Muscle of leg (tissue), 11 donors: ENCODE results near the gene MOB3A. TPM values are rescaled to one million over a fixed set of nuclear protein-coding genes. Genes with fewer than 3 reads are reported as not detected.

Experiments
- DNase-seq: peaks from one replicate; pipeline ENCODE4 v3.0.0; 2013
- H3K27ac ChIP-seq: one replicate; pipeline ENCODE4 v1.5.1; 2013; ENCODE audit warnings: mild to moderate bottlenecking, low read length, control low read depth
- H3K27me3 ChIP-seq: one replicate; pipeline ENCODE4 v1.6.1; 2013; ENCODE audit warnings: low read length; ENCODE audit not compliant: control insufficient read depth, insufficient read depth
- H3K36me3 ChIP-seq: one replicate; pipeline ENCODE4 v1.6.1; 2013; ENCODE audit warnings: low read length; ENCODE audit not compliant: control insufficient read depth, insufficient read depth
- H3K4me1 ChIP-seq: one replicate; pipeline ENCODE4 v1.6.1; 2013; ENCODE audit warnings: low read length; ENCODE audit not compliant: control insufficient read depth, insufficient read depth
- H3K4me3 ChIP-seq: one replicate; pipeline ENCODE4 v1.5.1; 2013; ENCODE audit warnings: low read length, control low read depth
- H3K9me3 ChIP-seq: replicated peaks from 2 replicates; pipeline ENCODE4 v1.6.1; 2013; ENCODE audit warnings: low read depth, low read length; ENCODE audit not compliant: control insufficient read depth
- WGBS: methylation state at CpG from one replicate; pipeline ENCODE4 v1.1.5; 2013; ENCODE audit warnings: missing lambda C conversion rate; ENCODE audit not compliant: insufficient coverage; 5-methylcytosine and 5-hydroxymethylcytosine counted together
- polyA plus RNA-seq, 8 donors: library from polyadenylated mRNA; unstranded; fragments of 120-200 nt; gene quantifications; one replicate each; pipeline versions ENCODE4 v1.2.1 to v1.2.3, GENCODE V29; 2013; ENCODE audit warnings: inconsistent platforms in 1 of 8, low replicate concordance in 1 of 8; ENCODE audit not compliant: insufficient read length in 8 of 8, insufficient read depth in 1 of 8
- total RNA-seq: library from RNA; stranded (reverse); fragments of 120-200 nt; gene quantifications from one replicate; pipeline ENCODE4 v1.2.4, GENCODE V29; 2013

Gene MOB3A
- total and polyA plus RNA-seq, 9 donors = 7.4 to 22.1 (median 17.2) TPM

DNA sequence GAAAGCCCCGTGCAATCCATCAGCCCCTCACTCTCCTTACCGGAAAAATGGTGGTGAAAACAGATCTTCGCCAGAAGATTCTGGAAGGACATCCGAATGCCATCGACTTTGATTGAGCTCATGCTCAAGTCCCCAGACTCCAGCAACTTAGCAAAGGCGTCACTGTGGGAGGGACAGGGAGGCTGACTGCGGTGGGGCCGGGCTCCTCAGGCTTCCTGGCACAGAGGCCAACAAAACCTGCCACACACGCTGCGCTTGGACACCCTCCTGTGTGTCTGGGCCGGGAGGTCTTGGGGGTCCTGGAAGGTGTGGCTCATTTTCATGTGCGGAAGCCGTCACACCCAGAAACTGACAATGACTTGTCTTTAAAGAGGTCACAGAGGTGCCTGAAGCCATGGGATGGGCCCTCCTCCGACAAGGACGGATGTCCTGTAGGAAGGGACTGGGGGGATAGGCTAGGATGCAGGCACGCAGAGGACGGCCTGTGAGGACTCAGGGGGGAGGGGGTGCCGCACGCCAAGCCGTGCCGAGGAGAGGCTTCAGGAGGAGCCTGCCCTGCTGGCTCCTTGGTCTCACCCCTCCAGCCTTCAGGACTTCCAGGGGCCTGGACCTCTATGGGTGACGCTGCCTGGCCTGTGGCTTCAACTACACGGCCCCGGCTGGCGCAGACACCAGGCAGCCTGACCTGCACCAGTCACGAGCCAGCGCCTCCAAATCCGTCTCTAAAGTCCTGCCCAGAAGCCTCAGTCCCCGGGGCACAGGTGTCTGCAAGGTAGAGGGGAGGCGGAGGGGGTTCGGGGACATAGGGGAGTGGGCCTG, 13.1 kb upstream of the MOB3A start:
- Histone ChIP-seq H3K36me3 (peaks cover 95% of the 10 kb centered on the region), H3K4me1 (no peaks in the 10 kb centered on the region), H3K27ac (no peak overlapping the region), H3K4me3 (no peak overlapping the region), H3K9me3 (no peaks in the 10 kb centered on the region), H3K27me3 (no peaks in the 10 kb centered on the region)
- no peak for DNase-seq
- 86% methylated on average over 27 of the region's 31 CpGs for WGBS

DNA sequence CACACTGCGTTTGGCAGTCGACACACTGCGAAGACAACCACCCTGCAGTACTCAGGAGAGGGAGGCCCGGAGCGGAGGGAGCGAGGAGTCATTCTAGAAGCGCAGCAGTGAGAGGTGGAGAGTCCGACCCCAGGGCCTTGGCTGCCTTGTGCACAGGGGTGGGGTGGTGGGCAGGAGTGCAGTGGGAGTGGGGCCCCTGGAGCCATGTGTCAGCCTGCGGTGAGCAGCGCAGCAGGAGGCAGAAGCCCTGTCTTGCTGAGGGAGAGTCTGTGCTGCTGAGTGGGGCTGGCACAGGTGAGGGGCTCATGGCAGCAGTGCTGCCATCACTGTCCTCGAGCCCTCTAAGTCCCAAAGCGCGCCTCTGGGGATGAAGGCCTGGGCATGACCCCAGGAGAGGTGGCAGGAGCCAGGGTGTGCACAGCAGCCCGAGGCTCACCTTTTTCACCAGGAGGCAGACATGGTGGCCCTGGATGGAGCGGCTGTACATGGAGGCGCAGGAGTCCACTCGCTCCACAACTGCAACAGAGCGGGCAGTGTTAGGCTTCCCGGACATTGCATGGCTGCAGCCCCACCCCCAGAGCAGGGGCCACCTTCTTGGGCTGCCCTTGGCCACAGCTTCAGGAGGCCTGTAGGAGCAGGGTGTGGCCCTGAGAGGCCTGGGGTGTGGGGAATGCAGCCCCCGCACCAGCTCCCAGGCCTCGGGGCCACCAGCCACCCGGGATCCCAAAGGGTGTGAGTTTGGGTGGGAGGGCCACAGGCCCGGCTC, 12.3 kb upstream of the MOB3A start:
- H3K36me3 ChIP-seq = peaks cover 94% of the 10 kb centered on the region
- WGBS = 94% methylated on average over 13 of the region's 23 CpGs
- H3K9me3 ChIP-seq = no peaks in the 10 kb centered on the region
- DNase-seq = no peak
- H3K4me3 ChIP-seq = no peak overlapping the region
- H3K4me1 ChIP-seq = no peaks in the 10 kb centered on the region
- no peak overlapping the region for H3K27ac ChIP-seq
- H3K27me3 ChIP-seq = no peaks in the 10 kb centered on the region

DNA sequence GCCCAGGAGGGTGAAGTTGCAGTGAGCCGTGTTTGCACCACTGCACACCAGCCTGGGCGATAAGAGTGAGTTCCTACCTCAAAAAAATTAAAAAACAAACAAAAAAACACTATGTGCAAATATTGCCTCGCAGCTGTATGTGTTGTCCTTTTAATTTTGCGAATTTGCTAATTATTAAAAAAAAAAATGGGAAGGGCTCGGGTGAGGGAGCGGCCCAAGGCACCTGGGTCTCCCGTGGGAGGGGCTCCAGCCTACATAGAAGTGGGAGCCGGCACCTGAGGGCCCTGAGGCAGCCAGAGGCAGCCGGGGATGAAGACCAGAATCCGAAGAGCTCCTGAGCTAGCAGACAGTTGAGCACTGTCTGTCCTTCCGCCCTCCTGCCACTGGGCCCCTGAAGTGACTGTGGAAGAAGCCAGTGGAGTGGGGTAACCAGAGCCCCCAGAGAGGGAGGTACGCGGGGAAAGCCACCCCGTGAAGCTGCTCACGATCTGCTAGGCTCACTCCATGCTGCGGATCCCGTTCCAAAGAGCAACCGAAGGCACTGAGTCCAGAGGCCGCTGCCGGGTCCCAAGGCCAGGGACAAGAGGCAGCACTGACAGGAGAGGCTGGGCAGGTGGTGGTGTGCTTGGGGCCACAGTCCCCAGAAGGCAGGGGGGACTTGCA, 7.0 kb upstream of the MOB3A start:
- Histone ChIP-seq H3K9me3 (no peaks in the 10 kb centered on the region), H3K27me3 (no peaks in the 10 kb centered on the region), H3K4me1 (no peaks in the 10 kb centered on the region), H3K27ac (no peak overlapping the region), H3K36me3 (peaks cover 82% of the 10 kb centered on the region), H3K4me3 (no peak overlapping the region)
- no peak for DNase-seq
- WGBS = 90% methylated on average over 11 of the region's 20 CpGs

DNA sequence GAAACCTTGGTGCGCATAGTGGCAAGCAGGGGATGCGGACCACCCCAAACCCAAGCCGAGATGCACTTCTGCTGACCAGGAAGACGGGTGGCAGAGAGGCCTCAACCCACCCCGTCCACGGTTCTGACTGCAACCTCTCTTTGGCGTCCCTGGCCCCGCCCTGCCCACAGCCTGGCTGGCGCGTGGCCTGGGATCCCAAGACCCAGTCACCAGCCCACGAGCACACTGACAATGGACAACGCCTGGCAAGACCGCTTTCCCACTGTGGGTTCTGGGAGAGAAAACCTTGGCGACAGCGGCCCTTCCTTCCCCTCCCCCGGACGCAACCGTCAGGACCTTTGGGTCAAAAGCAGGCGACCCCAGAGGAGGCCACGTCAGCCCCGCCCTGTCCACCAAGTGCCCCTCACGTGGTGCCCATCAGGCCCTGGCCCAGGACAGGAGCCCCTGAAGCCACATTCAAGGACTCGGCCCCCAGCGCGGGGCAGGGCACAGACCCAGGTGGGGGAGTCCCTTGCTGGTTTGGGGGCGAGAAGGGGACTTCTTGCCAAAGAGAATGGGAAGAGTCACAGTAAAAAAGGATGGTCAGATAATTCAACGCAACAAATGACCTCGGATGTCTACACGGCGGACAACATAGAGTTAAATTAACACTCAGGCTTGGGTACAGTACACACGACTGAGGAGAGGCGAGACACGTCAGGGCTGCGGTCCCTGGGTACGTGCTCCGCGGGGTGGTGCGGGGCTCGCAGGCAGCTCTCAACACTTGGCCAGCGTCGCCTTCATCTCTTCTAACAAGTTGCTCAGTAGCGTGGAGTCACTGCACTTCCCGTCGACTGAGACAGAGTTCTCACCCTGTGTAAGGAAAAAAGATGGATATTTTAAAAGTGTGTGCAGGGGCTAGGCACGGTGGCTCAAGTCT, 5.5 kb upstream of the MOB3A start:
- no peak overlapping the region for H3K4me3 ChIP-seq
- whole genome bisulfite sequencing = 86% methylated on average over 44 of the region's 45 CpGs
- no peaks in the 10 kb centered on the region for H3K9me3 ChIP-seq
- H3K36me3 ChIP-seq = peaks cover 71% of the 10 kb centered on the region
- no peaks in the 10 kb centered on the region for H3K27me3 ChIP-seq
- peaks cover 11% of the 10 kb centered on the region for H3K4me1 ChIP-seq
- no peak for DNase-seq
- H3K27ac ChIP-seq = no peak overlapping the region

DNA sequence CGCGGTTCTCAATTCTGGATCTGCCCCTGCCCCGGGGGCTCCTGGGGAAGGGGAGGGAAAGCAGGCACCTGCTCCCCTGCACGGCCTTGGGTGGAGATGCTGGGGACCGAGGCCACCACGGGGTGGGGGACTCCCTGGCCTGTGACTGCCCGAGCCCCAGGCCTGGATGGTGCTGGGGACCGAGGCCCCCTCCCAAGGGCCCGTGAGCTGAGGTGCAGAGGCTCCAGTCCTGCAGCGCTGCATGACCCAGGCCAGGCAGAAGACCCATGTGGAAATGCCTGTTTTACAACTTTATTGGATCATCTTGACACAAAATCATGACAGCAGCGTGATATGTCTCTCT, 4.6 kb upstream of the MOB3A start:
- Histone ChIP-seq H3K4me3 (no peak overlapping the region), H3K36me3 (peaks cover 61% of the 10 kb centered on the region), H3K27me3 (no peaks in the 10 kb centered on the region), H3K4me1 (peaks cover 13% of the 10 kb centered on the region), H3K27ac (no peak overlapping the region), H3K9me3 (no peaks in the 10 kb centered on the region)
- WGBS = 83% methylated on average over 5 of the region's 11 CpGs
- DNase-seq = no peak

DNA sequence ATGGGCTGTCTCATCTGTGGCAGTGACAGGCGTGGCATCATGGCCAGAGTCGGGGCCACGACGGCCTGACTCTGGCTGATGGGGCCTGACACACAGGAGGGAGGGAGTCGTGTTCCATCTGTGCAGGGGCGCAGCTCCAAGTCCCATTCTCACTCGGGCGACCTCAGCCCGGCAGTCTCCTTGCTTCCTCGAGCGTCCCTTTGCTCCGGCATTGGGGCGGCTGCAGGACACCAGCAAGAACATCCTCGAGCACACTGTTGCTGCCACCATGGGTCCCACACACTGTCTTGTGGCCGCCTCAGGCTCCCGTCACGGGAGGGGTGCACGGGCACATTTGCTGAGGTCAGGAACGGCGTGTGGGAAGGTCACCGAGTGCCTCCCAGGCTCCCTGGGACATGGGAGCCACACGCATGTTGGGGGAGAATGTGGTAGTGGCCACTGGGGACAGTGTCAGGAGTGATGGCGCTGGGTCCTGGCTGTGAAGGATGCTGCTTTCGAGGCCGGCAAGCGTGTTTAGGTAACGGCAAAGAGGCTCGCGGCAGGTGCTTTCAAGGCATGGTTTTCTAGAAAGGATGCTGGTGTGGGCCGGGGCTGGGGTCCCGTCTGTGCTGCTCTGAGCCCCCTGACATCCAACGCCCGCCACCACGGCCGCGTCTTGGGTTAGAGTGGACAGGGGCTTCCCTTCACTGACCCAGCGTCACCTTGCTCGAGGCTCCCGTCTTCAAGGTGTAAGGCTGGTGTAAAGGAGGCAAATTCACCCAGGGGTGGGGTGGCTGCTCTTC, 4.0 kb upstream of the MOB3A start:
- no peaks in the 10 kb centered on the region for H3K27me3 ChIP-seq
- H3K4me1 ChIP-seq = peaks cover 18% of the 10 kb centered on the region
- no peaks in the 10 kb centered on the region for H3K9me3 ChIP-seq
- no peak for DNase-seq
- 78% methylated on average over 36 of the region's 39 CpGs for WGBS
- H3K36me3 ChIP-seq = peaks cover 55% of the 10 kb centered on the region
- no peak overlapping the region for H3K4me3 ChIP-seq
- H3K27ac ChIP-seq = no peak overlapping the region

DNA sequence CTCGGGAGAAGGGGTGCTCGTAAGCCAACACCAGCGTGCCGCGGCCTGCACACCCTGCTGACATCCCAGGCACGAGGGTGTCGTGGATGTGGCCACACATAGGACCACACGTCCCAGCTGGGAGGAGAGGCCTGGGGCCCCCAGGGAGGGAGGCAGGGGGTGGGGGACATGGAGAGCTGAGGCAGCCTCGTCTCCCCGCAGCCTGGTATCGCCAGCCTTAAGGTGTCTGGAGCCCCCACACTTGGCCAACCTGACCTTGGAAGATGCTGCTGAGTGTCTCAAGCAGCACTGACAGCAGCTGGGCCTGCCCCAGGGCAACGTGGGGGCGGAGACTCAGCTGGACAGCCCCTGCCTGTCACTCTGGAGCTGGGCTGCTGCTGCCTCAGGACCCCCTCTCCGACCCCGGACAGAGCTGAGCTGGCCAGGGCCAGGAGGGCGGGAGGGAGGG, 3.0 kb upstream of the MOB3A start:
- 66% methylated on average over 13 of the region's 16 CpGs for WGBS
- Histone ChIP-seq H3K4me3 (no peak overlapping the region), H3K27me3 (no peaks in the 10 kb centered on the region), H3K9me3 (no peaks in the 10 kb centered on the region), H3K27ac (no peak overlapping the region), H3K4me1 (peaks cover 26% of the 10 kb centered on the region), H3K36me3 (peaks cover 49% of the 10 kb centered on the region)
- no peak for DNase-seq

DNA sequence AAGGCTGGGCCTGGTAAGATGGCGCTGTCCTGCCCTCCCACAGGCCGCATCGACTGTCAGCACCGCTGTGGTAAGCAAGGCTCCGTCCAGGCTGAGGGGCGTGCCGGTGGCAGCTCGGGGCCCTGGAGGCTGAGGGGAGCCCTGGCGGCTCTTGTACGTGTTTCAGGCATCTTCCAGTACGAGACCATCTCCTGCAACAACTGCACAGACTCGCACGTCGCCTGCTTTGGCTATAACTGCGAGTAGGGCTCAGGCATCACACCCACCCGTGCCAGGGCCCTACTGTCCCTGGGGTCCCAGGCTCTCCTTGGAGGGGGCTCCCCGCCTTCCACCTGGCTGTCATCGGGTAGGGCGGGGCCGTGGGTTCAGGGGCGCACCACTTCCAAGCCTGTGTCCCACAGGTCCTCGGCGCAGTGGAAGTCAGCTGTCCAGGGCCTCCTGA, 1.8 kb upstream of the MOB3A start:
- Histone ChIP-seq H3K36me3 (peaks cover 46% of the 10 kb centered on the region), H3K4me1 (peaks cover 26% of the 10 kb centered on the region), H3K9me3 (no peaks in the 10 kb centered on the region), H3K4me3 (no peak overlapping the region), H3K27ac (no peak overlapping the region), H3K27me3 (no peaks in the 10 kb centered on the region)
- 66% methylated on average over 23 of the region's 23 CpGs for WGBS
- peak; percentile 30 for DNase-seq
